HG03108 (cell line): ENCODE results near the gene IL11RA.

Source experiments
- ATAC-seq: cut with Tn5 transposase; IDR thresholded peaks from one replicate; pipeline ENCODE4 v1.9.1; 2021; ENCODE audit warnings: moderate library complexity; ENCODE audit not compliant: unreplicated experiment

The IL11RA gene

DNA sequence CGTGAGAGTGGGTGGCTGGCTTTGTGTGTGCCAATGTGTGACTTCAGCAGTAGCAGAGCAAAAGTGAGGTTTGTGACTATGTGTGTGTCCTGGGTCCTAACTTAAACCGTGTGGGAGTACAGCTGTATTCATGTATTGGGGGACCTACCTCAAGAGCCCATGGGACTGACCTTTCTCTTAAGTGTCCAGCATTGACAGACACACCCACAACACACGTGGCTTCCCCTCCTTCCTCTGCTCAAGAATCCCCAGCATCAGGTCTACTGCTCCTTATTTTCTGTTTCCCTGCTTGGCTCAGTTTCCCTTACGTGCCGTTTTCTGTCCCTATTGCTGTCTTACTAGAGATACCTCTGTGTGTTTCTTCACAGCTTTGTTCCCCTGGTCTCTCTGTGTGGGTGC, 616 bp downstream of the IL11RA start:
- no peak for ATAC-seq

DNA sequence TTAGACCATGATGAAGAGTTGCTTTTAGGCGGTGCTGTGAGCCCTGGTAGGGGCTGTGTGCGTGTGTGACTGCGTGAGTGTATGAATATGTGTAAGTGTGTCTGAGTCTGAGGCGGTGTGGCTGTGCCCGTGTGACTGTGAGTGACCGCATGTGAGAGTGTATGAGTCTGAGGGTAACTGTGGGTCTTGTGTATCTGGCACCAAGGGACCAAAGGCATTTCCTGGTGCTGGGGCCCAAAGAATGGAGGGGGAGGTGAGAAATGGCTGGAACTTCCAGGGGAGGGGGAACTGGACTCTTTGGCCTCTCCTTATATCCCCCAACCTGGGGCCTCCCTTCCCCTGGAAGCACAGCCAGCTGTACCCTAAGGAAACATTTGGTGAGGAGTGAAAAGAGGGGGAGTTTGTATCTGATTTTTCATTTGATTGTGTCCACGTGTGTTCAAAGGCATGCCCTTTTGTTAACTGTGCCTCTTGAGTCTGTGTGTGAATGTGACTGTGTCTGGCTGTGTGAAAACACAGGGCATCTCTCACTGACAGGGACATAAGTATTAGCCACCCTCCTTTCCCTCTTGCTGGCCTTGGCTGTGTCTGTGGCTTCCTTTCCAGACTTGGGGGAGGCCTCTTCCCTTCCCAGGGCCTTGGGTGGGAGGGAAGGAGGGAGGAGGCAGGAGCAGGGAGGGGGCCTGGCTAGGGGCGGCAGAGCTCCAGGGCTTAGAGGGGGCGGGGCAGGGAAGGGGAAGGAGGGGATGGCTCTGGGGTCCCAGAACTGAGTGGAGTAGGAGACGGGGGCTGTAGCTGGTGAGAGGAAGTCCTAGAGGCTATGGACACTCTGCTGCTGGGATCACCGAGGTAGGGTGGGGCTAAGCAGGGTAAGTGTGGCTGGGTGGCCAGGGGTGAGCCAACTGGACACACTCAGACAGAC, 1.4 kb downstream of the IL11RA start:
- ATAC-seq = no peak

DNA sequence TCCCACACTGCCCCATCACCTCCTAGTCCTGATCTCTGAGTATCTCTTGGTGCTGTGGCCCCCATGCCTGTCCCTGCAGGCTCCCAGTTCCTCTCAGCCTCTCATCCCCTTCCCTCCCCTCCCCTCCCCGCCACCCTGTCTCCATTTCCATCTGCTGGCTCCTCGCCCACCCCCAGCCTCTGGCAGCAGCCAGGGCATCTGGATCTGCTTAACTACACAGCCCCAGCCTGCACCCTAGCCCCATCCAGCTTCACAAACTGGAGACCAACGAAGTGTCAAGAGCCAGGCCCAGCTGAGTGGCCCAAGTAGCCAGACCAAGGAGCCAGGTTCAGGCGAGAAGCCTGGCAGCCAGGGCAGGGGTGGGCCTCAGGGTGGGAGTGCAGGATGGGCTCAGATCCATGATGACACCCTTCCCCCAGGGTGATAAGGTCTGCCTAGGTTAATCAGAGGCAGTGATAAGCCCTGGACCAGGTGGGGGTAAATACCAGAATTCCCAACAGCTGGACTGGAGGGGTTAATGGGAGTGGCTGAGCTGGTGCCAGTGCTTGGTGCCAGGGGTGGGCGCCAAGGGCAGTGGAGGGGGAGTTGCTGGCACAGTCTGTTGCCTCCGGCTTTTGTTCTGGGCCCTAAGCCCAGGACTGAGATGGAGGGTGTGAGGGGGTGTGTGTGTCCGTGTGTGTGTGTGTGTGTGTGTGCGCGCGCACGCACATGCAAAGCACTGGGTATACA, 2.5 kb downstream of the IL11RA start:
- no peak for ATAC-seq

DNA sequence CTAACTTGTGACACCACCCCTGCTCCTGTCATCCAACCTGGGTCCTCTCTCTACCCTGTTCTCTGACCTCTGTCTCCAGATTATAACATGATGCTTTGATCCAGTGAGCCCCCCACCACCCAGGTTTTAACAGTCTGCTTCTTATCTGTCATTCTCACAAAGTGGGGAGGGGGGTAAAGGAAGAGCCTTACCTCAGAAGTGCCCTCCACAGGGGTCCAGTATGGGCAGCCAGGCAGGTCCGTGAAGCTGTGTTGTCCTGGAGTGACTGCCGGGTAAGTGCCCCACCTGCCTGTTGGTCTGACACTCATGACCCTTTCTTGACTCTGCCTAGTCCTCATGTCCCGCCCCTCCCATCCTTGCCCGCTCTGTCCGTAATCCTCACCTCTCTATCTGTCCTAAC, 3.4 kb downstream of the IL11RA start:
- ATAC-seq = no peak

DNA sequence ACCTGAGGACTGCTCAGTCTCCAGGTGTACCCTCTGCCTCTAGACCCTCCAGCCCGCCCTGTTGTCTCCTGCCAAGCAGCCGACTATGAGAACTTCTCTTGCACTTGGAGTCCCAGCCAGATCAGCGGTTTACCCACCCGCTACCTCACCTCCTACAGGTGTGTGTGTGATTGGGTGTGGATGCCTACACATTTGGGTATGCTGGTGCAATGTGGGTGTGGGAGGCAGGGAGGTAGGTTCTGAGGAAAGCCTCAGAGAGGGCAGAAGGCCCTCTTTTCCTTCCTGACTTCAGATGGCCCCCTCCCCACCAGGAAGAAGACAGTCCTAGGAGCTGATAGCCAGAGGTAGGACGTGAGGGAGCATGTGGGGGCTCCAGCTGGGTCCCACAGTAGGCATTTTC, 5.0 kb downstream of the IL11RA start:
- no peak for ATAC-seq

DNA sequence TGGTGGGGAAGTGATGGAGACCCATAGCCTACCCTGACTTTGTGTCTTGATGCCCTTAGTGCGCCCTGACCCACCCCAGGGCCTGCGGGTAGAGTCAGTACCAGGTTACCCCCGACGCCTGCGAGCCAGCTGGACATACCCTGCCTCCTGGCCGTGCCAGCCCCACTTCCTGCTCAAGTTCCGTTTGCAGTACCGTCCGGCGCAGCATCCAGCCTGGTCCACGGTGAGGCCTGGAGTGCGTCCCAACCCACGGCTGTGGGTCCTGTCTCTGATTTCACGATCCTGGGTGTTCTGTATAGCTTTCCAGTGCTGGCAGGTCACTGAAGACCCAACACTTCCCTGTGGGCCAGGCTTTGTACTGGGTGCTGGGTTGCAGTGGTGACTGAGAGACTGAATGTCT, 6.5 kb downstream of the IL11RA start:
- no peak for ATAC-seq

DNA sequence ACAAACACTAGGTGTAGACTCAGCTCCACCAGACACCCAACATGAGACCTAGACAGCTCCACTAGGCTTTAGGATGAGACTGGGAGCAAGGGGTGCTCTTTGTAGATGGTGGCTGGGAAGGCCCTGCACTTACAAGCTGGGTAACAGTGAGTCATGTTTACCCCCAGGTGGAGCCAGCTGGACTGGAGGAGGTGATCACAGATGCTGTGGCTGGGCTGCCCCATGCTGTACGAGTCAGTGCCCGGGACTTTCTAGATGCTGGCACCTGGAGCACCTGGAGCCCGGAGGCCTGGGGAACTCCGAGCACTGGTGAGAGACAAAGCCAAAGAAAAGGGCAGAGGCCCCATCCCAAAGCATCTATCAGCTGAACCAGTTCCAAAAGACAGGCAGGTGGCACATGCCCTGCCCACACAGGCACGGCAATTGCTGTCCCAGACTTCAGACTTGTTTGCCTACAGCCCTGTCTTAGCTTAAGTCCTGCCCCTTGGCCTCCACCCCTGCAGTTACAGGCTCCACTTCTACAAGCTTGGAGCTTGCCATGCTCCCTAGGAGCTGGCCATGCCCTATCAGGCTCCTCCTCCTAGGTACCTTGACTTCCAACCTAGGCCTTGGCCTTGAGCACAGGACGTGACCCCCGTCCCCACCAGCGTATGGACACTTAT, 7.7 kb downstream of the IL11RA start:
- ATAC-seq = no peak

DNA sequence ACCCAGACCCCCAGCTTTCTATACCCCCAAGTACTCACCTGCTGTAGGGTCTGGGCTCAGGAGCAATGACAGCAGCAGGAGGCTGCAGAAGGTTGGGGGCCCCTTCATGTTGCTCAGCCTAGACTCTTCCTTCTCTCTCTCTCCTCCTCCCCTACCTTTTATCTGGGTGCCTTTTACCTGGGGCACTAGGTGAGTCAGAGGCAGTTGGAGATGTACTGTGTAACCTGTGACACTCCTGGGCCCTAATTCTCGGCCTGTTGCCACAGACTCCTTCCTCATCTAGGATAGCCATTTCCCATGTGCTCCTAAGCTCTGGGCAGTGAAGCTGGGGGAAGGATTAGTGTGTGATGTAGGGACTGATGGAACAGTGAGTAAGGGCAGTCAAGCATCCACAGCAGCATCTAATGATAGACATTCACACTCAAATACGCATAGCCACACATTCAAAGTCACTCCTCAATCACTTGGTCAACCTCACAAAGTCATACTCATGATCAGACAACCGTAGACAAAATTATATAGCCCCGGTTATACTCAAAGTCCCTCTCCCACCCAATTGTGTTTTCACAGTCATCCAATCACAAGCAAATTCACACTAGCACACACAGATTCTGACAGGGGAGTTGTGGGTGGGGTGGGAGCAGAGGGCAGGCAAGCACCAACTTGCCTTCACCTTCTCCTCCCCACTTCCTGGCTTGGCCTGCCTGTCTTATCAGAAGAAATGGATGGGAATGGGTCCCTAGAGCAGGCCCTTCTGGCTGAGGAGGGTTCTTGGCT, 10.7 kb downstream of the IL11RA start, which contains the start of gene CCL27:
CCL27 (minus strand) TSS at position 132 of the 777 bp plus-strand sequence; CDS start at position 108, 24 bp downstream.
- no peak for ATAC-seq

DNA sequence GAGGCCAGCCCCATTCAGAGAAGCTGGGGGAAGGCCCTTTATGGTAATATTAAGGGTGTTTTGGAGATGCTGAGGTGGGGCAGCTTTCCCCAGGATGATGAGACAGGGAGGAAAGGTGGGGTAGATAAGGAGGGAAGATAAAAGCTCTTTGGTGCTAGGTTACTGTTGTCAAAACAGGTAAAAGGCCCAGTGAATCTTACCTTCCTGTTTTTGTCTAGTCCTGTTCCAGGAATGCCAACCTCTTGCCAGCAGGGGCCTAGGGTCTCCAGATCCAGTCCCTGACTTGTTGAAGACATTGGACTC, 11.3 kb downstream of the IL11RA start:
- ATAC-seq = no peak

DNA sequence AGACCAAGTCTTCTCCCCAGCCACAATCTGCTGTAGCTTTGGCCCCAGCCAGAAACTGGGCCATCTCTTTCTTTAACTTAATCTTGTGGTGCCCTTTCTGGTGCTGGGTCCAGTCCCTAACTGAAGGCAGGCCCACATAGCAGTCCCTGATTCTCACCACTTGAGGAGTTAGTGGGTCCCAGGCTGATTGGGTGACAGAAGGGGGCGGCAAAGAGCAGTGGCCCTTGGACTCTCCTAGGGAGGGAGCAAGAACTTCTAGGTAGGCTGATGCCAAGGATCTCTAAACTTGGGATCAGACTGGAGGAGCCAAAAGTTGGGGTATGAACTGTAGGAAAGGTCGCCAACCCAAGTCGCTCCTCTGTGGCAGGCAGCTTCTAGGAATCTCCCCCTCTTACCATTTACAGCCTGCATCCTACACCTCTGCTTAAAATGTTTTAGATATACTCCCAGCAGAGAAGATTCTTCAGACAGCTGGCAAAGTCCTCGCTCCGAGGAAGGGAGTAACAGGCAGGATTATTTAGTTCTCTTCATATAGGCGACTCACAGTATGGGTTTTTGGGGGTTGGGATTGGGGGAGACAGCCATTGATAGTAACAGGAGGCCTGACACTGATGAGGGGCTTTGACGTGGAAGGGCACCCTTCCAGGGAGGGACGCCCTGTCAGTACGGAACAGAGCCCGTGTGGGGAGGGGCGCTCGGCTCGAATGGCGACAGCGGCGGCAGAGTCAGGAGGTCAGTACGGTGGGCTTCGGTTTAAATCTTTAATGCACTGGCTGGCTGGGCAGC, 12.5 kb downstream of the IL11RA start:
- ATAC-seq = peak; percentile 43

DNA sequence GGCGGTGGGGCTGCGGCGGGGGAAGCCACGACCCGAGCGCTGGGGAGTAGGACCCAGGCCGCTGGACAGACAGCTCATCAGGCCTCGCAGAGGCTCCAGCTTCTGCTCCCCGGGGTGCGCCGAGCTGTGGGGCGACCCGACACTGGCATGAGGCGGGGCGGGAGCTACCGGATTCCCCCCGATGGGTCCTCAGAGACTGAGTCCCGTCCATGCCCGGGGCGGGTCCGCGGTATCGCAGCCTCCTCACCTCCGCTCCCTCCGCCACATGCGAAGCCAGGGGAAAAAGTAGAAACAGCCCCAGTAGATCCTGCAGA, 13.0 kb downstream of the IL11RA start:
- peak; percentile 19 for ATAC-seq

DNA sequence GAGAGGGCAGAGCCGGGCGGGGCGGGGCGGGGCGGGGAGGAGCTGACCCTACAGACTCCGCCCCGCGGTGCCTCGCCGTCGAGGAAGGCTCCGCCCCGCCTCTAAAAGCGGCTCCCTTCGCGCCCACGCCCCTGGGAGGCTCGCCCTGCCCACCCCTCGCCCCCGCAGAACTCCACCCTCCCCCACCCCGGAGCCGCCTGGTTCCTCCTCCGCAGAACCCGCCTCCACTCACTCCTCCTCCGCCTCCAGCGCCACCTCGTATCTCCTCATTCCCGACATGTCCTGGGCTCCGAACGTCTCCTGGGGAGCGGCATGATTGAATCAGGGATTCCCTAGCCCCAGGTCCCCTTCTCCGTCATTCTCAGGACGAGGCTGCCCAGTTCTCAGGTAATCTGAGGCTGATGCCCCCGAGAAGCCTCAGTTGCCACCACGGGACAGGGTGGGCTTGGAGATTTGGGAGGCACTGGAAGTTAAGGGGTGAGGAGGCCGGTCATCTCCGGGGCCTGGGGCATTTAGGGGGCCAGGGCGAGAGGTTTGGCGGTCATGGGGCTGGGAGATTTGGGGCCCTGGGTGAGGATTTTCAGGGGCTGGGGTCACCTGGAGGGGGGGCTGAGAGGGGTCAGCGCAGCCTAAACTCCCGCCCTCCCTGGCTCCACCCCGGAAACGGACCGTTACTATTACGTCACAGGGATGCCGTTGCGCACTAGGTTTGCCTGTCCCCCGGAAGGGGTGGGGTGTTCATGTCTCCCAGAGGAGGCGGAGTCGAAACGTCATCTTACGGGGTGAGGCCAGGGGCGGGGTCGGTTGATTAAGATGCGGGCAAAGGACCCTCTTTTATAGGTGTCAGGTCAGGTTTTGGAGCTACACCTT, 13.6 kb downstream of the IL11RA start:
- ATAC-seq = peak; percentile 73

DNA sequence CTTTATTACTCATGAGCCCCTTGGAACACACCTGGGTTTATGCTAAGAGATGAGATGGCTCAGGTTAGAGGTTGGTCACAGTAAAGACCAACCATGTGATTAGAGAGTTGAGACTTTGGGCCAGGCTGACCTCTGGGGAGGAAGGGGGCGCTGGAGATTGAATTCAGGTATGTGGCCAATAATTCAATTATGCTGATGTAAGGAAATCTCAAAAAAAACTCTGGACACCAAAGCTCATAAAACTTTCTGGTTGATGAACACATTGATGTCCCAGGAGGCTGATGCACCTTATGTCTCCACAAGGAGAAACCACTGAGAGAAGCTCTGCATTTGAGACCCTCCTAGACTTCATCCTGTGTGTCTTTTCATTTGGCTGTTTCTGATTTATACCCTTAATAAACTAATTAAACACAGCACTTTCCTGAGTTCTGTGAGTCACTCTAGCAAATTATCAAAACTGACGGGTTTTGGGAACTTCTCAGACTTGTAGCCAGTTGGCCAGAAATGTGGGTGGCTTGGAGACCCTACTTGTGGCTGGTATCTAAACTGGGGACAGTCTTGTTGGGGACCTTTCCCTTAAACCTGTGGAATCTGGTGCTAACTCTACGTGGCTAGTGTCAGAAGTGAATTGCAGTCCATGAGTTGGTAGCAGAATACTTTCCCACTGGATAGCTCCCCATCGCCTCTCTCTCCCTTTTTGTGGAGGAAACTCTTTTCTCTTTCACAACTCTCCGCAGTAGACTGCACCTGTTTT, 18.0 kb downstream of the IL11RA start:
- no peak for ATAC-seq

DNA sequence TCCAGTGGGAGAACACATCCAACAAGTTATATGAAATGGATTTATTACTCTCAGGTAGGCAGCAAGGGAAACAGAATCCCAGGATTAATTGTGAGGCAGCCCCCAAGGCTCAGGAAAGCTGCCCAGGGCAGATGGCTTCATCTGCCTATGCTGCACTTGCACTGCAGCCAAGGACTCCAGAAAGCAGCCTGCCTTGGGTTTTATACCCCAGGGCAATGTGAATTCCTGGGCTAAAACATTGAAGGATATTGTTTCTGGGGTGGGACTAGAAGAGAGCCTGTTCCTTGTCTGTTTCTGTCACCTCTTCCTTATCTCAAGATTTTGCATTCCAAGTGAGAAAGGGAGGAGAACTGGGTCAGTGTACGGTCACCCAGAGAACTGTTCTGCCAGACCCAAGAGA, 19.3 kb downstream of the IL11RA start:
- ATAC-seq = no peak

DNA sequence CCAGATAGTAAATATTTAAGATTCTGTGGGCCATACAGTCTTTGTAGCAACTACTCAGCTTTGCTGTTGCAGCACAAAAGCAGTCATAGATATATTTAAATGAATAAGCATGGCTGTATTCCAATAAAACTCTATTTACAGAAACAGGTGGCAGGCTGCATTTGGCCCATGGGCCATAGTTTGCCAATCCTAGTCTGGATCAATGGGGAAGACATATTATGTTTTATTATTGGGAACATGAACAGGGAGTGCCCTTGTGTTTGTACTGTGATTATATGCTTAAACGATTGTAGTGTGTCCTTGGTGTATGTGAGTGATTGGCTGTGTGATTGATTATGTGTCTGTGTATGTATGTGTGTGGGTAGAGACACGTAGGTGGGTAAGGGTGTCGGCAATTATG, 22.5 kb downstream of the IL11RA start:
- no peak for ATAC-seq

DNA sequence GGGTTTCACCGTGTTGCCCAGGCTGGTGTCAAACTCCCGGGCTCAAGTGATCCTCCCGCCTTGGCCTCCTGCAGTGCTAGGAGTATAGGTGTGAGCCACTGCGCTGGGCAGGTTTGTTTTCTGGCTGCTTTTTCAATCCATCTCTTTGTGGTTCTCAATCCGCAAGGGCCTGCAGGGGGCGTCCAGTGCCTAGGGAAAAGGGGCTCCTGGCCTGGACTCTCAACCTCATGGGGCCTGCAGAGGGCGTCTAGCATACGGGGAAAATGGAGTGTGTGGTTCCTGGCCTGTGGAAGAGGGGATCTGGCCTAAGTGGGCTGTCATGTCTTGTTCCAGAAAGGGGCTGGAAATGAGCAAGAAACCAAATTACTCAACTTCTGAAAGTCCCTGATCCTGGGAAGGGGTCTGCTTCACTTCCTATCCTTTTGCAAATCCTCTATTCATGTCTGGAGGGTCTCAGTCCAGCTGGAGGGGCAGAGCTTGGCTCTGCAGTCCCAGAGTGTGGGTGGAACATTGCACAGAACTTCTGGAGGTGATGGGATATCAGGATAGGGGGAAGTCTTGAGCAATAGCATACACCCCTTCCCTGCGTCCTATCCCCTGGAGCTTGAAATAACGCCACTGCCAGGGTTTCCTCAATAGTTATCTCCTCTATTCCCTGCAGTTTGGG, 23.2 kb downstream of the IL11RA start:
- ATAC-seq = no peak

DNA sequence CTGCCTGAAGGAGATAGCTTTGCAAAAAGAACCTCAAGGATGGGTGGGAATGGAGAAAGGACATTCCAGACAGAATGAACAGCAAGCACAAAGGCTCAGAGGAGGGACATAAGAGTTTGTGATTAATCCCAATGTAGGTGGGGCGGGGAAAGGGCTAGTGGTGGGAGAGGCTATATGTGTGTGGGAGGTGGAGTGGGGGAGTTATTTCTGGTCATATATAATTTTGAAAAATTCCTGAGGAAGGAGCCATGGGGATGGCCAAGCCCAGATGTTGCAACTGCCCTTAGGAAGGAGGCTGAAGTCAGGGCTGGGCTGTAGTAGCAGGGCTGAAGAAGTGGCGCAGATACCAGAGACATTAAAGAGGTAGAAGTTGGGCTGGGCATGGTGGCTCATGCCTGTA, 23.9 kb downstream of the IL11RA start:
- ATAC-seq = no peak

DNA sequence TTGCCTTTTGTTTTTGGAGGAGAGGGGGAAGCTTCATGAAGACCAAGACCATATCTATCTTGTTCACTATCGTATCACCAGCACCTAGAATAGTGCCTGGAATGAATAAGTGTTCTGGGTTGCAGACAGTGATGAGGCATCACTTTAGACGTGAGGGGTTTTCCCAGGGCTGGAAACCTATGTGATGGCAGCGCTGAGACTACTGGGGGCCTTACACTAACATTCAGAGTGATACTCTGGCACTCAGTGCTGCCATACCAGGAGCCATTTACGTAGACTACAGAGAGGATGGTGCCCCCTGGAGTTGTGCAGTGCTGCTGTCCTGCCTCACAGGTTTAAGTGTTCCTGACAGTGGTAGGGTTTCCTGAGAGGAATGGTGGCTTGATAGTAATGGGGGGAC, 32.2 kb downstream of the IL11RA start:
- no peak for ATAC-seq
